RWPE1 (cell line): ENCODE measurements around the gene EGFL6.
"Not testable (repeated sequence)": the region's sequence is repeated elsewhere in the genome, so short reads cannot be mapped to it uniquely, and the experiment has no call there.

Experiments used
- CTCF ChIA-PET: fragments of 350-600 bp; sonication (Branson Sonifier 250); formaldehyde crosslinking; extraction: SDS; loops from one replicate; lab custom pipeline; 2021; lab: Yijun Ruan, JAX
- POLR2A ChIA-PET: fragments of 400-600 bp; formaldehyde crosslinking; extraction: SDS; loops from one replicate; lab custom pipeline; 2020; ENCODE audit warnings: antibody characterized with exemption; ENCODE audit not compliant: low non-redundant PET; lab: Yijun Ruan, JAX
- DNase-seq: peaks from one replicate; pipeline ENCODE4 v3.0.0; 2012; ENCODE audit warnings: low spot score
- H3K27ac ChIP-seq: fragments of 450-650 bp; 2 replicates; pipeline ENCODE4 v1.5.1; 2017
- TF ChIP-seq, protein P1 (sequence below): fragments of 450-650 bp; conservative IDR thresholded peaks from 2 replicates; pipeline ENCODE4 v1.5.1; 2017; ENCODE audit warnings: low read depth, mild to moderate bottlenecking

EGFL6 gene

DNA sequence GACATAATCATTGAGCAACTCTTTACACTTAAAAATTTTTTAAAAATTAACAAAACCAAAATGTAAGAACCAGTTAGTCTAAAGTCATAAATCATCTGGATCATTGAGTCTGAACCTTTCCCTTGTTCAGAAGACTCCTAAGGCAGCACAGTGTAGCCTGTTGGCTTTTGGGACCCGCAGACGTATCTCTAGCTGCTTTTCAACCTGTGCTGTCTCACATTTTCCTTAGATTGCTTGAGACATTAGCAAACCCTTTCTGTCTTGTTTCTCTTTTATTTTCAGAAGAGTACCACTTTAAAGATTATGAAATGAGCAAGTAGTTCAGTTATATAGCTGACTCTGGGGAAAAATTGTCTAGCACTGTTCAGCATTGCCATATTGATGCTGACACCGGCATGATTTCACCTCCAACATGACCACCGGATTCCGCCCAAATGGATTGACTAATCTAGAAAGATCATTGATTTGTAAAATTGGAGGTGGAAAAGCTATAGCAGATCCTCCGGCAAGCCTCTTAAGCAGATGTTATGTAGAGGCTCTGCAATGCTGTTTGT, 92.4 kb downstream of the EGFL6 start:
- no peak for DNase-seq
- CTCF ChIA-PET = no interaction called here
- TF ChIP-seq, protein P1, sequence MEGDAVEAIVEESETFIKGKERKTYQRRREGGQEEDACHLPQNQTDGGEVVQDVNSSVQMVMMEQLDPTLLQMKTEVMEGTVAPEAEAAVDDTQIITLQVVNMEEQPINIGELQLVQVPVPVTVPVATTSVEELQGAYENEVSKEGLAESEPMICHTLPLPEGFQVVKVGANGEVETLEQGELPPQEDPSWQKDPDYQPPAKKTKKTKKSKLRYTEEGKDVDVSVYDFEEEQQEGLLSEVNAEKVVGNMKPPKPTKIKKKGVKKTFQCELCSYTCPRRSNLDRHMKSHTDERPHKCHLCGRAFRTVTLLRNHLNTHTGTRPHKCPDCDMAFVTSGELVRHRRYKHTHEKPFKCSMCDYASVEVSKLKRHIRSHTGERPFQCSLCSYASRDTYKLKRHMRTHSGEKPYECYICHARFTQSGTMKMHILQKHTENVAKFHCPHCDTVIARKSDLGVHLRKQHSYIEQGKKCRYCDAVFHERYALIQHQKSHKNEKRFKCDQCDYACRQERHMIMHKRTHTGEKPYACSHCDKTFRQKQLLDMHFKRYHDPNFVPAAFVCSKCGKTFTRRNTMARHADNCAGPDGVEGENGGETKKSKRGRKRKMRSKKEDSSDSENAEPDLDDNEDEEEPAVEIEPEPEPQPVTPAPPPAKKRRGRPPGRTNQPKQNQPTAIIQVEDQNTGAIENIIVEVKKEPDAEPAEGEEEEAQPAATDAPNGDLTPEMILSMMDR = no peak
- POLR2A ChIA-PET = no interaction called here
- no peak overlapping the region for H3K27ac ChIP-seq

DNA sequence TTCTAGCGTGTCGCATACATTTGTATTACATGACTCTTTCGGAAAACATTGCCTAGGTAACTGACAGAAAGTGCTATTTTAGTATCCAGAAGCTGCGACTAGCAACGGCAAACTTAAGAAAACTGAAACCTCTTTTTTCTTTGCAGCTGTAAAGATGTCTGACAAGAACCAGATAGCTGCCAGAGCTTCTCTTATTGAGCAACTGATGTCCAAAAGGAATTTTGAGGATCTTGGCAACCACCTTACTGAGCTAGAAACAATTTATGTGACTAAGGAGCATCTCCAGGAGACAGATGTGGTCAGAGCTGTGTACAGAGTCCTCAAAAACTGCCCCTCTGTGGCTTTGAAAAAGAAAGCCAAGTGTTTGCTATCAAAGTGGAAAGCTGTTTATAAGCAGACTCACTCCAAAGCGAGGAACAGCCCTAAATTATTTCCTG, 93.0 kb downstream of the EGFL6 start:
- POLR2A ChIA-PET = no interaction called here
- CTCF ChIA-PET = no interaction called here
- H3K27ac ChIP-seq = no peak overlapping the region
- DNase-seq = no peak
- TF ChIP-seq, protein P1 = no peak

DNA sequence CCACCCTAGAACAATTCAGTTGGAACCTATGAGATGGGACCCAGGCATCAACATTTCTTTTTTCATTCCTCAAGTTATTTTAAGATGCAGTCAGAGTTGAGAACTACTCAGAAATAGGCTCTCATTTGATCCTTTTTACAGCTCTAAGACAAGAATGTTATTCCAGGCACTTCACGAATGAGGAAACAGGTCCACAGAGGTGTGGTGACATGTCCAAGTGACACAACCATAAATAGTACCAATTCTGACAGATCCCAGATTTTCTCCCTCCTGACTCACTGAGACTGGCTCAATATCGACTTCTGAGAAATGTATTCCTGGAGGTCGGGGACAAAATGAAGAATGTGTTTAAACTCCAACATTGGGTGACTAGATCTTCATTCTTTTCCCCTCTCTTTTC, 94.6 kb downstream of the EGFL6 start:
- POLR2A ChIA-PET = no interaction called here
- no peak overlapping the region for H3K27ac ChIP-seq
- no peak for DNase-seq
- CTCF ChIA-PET = no interaction called here
- TF ChIP-seq, protein P1 = no peak

- TF ChIP-seq, protein P1 = no peak
- no peak overlapping the region for H3K27ac ChIP-seq
- POLR2A ChIA-PET = interaction anchor here (0.6 kb wide), 1 partner anchor 875 kb away, joined by 3 read pairs; the partner anchor contains the start of gene PRPS2
- no peak for DNase-seq
- CTCF ChIA-PET = no interaction called here
These were observed 97.4 kb downstream of the EGFL6 start for GRCh38 chrX:13666836-13667235.

DNA sequence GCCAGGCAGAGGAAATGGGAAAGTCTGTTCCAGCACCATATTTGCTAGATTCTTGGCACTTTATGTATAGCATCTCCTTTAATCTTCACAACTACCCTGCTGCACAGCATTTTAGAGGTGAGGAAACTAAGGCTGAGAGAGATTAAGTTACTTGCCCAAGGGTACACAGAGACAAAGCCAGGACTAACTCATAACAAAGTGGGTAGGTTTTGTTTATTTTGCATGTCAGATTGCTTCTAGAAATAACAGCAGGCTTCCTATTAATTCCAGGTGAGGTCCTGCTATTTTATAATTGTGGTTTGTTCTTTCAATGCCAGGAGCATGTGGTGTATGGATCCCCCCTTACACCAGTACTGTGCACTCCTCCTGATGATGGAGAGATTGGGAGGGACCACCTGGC, 98.5 kb downstream of the EGFL6 start:
- CTCF ChIA-PET = no interaction called here
- no peak overlapping the region for H3K27ac ChIP-seq
- POLR2A ChIA-PET = no interaction called here
- TF ChIP-seq, protein P1 = no peak
- no peak for DNase-seq

DNA sequence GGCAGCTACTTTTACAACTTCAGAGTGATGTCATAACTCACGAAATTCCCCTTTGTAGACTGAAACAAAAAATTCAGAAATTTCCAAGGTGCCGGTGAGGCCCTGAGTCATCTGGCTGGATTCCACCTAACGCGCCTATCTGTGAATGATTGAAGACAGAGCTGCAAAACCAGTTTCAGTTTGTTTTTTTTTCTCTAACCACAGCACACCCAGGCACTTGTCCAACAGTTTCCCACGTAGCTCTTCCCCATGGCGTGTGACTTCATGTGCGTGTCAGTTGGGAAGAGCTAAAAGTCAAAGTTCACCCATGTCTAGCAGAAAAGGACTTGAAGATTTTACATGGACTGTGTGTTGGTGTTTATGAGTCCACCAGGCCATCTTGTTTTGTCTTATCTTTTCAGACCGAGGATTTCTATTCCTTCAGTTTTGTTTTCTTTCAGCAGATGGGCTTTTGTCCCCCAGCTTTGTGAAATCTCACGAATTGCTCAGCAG, 99.9 kb downstream of the EGFL6 start:
- ChIA-PET POLR2A (no interaction called here), CTCF (no interaction called here)
- peak overlapping the region; percentile 72 for H3K27ac ChIP-seq
- DNase-seq = peak; percentile 69
- TF ChIP-seq, protein P1 = no peak

GRCh38 chrX:13669755-13670154, 100.4 kb downstream of the EGFL6 start:
- DNase-seq, POLR2A ChIA-PET, CTCF ChIA-PET: not testable (repeated sequence)
- peak overlapping the region; percentile 72 for H3K27ac ChIP-seq
